Measurements from ENCODE around the gene RNF220. TPM values are rescaled to one million over a fixed set of nuclear protein-coding genes. Genes with fewer than 3 reads are reported as not detected.

Gene RNF220
- total RNA-seq, 4 donors from 2014 or later: 22.0 to 94.3 (median 49.4) TPM

GRCh38 chr1:44640200-44640853 lies 235.3 kb downstream of the RNF220 start:
- no peak for DNase-seq
- H3K4me1 ChIP-seq: peaks cover 9 to 15% of the 10 kb centered on the region in 2 donors
- no peaks in the 10 kb centered on the region for H3K27me3 ChIP-seq
- no peaks in the 10 kb centered on the region for H3K9me3 ChIP-seq
- H3K27ac ChIP-seq: no peak overlapping the region
- TF ChIP-seq CTCF (IDR thresholded peaks at IDR 0.05): no peak
- no peak for TF ChIP-seq POLR2A (IDR thresholded peaks at IDR 0.05)
- intact Hi-C loops (cut with DNase I; ENCODE audit: low total_unique reads): no loop called here
- no peak overlapping the region for H3K4me3 ChIP-seq
- H3K36me3 ChIP-seq: no peaks in the 10 kb centered on the region

GRCh38 chr1:44641126-44642102 lies 236.4 kb downstream of the RNF220 start:
- Histone ChIP-seq H3K9me3 (no peaks in the 10 kb centered on the region), H3K4me3 (no peak overlapping the region), H3K4me1 (peaks cover 2 to 14% of the 10 kb centered on the region in 2 donors), H3K27ac (no peak overlapping the region), H3K36me3 (no peaks in the 10 kb centered on the region), H3K27me3 (no peaks in the 10 kb centered on the region)
- TF ChIP-seq CTCF (IDR thresholded peaks at IDR 0.05) (no peak), POLR2A (IDR thresholded peaks at IDR 0.05) (no peak)
- intact Hi-C loops (cut with DNase I; ENCODE audit: low total_unique reads): no loop called here
- DNase-seq: no peak

- DNase-seq: no peak
- intact Hi-C loops (cut with DNase I; ENCODE audit: low total_unique reads): no loop called here
- H3K9me3 ChIP-seq: no peaks in the 10 kb centered on the region
- peaks cover 0 to 12% of the 10 kb centered on the region in 2 donors for H3K4me1 ChIP-seq
- TF ChIP-seq POLR2A (IDR thresholded peaks at IDR 0.05) (no peak), CTCF (IDR thresholded peaks at IDR 0.05) (no peak)
- no peaks in the 10 kb centered on the region for H3K27me3 ChIP-seq
- no peak overlapping the region for H3K27ac ChIP-seq
- no peak overlapping the region for H3K4me3 ChIP-seq
- no peaks in the 10 kb centered on the region for H3K36me3 ChIP-seq
Observed at GRCh38 chr1:44642255-44642654, 237.2 kb downstream of the RNF220 start.

- TF ChIP-seq CTCF (IDR thresholded peaks at IDR 0.05) (no peak), POLR2A (IDR thresholded peaks at IDR 0.05) (no peak)
- no peaks in the 10 kb centered on the region for H3K36me3 ChIP-seq
- H3K9me3 ChIP-seq: no peaks in the 10 kb centered on the region
- H3K27ac ChIP-seq: no peak overlapping the region
- DNase-seq: no peak
- intact Hi-C loops (cut with DNase I; ENCODE audit: low total_unique reads): no loop called here
- H3K27me3 ChIP-seq: no peaks in the 10 kb centered on the region
- no peak overlapping the region for H3K4me3 ChIP-seq
- peaks cover 0 to 12% of the 10 kb centered on the region in 2 donors for H3K4me1 ChIP-seq
Observed at GRCh38 chr1:44642925-44643324, 237.9 kb downstream of the RNF220 start.

All from uterus (tissue), 4 donors.